GM18520 (cell line): Measurements from ENCODE around the gene TAF15.
A peak's percentile ranks its signal among the peaks of the same experiment; 100 is the strongest.

ENCODE experiments used
- ATAC-seq: cut with Tn5 transposase; IDR thresholded peaks from one replicate; pipeline ENCODE4 v1.9.1; 2021; ENCODE audit not compliant: unreplicated experiment

The TAF15 gene

DNA sequence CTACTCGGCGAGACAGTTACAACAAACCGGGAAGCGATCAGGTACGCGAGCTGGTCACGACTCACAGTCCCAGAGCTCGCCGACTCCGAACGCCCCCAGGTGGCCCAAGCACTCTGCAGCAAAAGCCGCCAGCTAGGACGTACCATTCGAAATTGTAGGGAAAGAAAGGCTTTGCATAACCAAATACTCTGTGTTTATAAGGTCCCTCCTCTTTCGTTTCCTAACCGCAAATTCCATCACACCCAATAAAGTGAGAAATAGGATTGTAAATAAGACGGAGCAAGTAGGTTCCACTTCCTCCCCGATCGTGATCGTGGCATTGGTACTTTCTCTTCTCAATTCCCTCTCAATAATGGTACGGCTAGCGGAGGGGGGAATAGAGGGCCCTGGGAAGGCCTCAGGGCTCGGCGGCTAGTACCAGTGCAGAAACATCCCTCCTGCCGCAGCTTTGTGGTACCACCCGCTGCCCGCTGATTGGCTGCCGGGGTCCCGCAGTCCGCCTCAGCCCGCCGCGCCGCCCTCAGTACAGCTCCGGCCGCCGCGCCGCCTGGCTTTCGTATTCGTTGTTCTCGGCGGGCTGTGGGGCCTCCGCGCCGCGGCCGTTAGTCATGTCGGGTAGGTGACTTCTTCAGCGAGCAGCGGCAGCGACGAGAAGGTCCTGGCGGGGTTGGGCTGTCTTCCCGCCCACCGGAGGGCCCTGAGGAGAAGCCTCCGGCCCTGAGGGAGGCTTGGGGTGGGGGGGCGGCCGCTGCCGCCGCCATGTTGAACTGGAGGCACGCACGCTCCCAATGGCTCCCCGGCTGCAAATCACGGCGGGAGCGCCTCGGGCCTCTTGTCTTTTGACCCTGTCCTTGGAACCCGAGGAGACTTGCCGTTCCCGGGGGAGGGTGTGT is at the start of gene TAF15:
TSS of gene TAF15 (plus strand) at position 523 of the 893 bp plus-strand sequence. CDS start at position 609, 86 bp downstream.
- peak; percentile 85 for ATAC-seq

DNA sequence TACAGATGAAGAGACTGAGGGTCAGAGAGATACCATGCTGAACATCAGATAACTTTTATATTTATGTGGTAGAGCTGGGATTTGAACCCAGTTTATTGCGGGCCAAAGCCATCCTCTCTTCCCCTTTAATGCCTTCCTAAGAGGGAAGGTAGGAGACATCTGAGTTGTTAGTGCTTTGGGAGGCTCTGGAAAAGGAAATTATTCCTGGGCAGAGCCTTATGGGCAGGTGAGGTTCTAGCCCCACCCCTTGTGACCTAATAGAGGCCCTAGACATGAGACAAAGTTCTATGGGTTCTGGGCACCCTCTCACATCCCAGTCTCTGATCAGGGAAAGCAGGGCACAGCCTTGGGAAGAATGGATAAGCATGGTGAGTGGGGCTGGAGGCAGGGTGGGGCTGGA is 48.7 kb upstream of the TAF15 start, which contains the start of gene C17orf50:
TSS of gene C17orf50 (plus strand) at position 301 of the 400 bp plus-strand sequence. CDS start at position 356, 55 bp downstream.
- no peak for ATAC-seq

DNA sequence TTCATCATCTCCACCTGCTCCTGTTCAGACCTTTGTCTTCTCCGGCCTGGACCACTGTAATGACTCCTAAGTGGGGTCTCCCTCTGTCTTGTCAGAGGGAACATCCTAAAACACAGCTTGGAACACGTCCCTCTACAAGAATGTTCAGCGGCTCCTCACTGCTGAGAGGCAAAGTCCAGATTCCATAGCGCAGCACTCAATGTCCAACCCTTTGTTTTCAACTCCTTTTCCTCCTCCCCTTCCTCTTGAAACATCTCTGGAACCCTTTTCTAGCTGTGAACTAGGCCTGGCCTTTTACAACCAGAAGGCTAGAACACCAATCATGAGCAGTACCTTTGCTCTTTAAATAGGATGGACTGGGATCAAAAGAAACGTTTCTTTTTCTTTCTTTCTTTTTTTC is 47.7 kb upstream of the TAF15 start:
- ATAC-seq, result no peak

DNA sequence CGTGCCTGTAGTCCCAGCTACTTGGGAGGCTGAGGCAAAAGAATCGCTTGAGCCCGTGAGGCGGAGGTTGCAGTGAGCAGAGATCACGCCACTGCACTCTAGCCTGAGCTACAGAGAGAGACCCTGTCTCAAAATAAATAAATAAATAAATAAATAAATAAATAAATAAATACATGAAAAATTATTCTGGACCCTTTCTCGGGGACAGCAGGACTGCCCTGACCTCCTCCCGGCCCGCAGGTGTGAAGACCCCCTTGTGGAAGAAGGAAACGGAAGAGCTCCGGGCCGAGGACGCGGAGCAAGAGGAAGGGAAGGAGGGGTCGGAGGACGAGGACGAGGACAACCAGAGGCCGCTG is 45.5 kb upstream of the TAF15 start:
- no peak for ATAC-seq

DNA sequence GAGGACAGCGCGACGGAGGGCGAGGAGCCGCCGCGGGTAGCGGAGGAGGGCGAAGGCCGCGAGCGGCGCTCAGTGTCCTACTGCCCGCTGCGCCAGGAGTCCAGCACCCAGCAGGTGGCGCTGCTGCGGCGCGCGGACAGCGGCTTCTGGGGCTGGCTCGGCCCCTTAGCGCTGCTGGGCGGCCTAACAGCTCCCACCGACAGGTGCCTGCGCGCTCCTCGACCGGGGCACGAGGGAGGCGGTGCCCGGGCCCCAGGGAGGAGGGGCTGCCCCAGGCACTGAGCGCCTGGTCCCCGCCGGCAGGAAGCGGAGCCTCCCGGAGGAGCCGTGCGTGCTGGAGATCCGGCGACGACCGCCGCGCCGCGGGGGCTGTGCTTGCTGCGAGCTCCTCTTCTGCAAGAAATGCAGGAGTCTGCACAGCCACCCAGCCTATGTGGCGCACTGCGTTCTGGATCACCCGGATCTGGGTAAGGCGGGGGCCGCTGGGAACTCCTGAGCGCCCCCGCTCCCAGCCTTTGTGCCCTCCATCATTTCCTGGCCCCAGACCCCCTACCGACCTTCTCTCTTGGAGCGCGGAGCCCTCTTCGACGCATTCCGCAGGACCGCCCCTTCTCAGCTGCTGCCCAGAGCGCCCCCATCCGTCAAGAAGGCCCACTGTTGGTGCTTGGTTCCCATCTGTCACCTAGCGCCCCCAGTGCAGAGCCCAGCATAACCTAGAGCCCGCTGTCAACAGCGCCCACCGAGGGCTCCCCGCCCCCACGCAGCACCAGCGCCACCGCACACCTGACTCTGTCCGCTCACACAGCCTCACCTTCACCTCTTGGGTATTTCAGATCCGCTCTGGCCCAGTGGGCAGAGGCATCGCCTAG is 44.9 kb upstream of the TAF15 start:
- ATAC-seq, result peak; percentile 75

DNA sequence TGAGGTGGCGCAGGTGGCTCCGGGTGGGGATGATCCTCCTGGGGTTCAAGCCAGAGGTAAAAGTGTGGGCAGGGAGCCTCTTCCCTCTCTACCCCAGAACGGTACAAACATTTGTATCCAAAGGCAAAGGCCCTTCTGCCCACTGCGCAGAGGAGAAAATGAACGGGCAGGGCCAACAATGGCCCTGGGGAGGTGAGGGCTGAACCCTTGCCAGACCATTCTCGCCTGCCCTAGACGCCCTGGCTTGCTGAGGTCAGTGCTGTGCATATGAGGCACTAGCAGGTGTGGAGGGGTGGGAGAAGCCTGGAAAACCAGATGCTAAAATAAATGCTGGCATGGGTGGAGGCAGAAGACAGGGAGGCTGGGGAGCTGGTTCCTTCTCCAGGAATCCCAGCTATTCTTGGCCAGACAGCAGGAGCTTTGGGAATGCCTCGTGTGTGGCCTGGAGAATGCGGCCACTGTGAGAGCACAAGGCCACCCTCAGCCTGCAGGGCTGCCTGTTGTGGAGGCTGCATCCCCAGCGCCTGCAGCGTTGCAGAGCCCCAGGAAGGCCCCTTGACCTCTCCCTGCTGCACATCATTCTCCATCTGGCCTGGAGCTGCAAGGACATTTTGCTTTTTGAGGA is 44.1 kb upstream of the TAF15 start:
- ATAC-seq, result no peak

DNA sequence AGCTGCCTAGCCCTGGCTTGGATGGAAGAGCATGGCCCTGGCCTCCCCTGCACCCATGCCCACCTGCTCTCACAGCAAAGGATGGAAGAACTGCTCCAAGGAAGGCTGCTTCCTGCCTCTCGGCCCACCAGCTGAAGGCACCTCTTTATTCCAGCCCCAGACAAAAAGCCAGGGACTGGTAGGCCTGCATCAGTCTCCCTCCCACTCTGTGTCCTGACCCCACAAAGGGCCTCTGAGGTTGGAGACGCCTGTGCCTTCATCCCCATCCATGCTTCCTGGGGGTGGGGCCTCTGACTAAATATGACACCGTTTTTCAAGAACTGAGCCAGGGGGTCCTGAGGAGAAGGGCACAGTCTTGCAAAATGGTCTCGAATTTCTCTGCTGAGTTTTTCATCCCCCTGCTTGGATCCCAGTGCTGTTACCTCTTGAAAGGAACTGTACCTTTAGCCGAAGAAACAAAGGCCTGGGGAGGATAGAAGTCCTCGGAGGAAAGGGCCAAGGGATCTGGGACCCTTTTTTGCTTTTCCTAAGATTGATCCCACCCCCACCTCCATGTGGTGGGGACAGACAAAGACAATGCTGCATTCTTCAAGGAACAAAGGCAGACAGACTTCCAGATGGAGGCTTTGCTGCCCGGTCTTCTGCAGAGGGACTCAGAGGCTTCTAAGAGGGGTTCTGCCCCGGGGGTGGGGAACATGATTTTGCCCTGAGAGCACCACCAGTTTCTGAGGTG is 43.4 kb upstream of the TAF15 start:
- no peak for ATAC-seq

DNA sequence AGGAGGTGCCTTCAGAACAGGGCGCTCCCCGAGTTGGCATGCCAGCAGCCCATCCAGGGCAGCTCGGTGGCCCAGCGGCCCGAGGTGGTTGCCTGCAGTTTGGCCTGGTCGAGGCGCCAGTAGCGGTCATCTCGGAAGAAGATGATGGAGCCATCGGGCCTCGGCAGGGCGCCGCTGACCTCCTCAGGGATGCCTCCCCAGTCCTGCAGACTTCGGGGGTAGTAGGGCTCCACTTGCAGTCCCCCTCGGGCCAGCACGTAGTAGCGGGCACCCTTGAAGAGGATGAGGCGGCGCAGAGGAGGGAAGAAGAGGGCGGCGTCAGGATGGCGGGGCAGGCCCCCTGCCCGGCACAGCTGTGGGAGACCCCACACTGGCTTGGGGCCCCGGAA is 42.8 kb upstream of the TAF15 start:
- ATAC-seq, result no peak

DNA sequence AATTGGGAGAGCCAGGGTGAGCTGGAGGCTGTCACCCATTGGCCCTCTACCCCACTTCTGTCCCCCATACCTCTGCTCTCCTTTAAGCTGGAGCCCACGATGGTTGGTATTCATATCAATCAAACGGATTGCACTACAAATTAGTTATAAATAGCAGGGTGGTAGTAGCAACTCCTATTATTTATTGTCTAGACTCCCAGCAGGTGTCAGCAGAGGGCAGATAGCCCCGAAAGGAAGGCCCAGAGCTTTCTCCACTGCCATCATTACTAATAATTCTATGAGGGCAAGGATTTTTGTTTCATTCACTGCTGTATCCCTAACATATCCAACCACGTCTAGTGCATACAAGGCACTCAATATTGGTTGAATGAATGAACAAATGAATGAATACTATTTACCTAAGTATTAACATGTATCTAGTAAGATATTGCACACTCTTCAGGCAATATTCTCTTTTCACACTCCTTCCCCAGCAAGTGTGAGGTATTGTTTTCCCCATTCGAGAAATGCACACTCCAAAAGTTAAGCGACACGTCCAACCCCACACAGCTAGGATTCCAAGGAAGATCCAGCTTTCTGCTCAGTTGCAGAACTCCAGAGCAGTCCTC is 42.3 kb upstream of the TAF15 start:
- no peak for ATAC-seq

DNA sequence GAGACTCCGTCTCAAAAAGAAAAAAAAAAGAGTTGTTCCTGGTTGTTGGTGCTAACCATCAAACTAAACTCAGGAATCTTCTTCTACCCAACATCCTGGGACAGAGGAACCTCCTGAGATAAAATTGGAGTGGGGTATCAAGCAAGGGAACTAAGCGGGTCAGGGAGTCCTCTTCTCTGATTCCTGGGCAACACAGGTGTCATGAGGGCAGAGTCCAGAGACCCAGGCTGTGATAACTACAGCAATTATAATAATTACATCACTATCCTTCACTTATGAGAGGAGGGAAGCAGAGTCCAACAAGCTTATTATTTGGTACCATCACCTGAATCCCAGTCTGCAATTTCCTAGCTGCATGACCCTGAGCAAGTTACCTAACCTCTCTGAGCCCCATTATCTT is 40.5 kb upstream of the TAF15 start:
- ATAC-seq, result no peak

DNA sequence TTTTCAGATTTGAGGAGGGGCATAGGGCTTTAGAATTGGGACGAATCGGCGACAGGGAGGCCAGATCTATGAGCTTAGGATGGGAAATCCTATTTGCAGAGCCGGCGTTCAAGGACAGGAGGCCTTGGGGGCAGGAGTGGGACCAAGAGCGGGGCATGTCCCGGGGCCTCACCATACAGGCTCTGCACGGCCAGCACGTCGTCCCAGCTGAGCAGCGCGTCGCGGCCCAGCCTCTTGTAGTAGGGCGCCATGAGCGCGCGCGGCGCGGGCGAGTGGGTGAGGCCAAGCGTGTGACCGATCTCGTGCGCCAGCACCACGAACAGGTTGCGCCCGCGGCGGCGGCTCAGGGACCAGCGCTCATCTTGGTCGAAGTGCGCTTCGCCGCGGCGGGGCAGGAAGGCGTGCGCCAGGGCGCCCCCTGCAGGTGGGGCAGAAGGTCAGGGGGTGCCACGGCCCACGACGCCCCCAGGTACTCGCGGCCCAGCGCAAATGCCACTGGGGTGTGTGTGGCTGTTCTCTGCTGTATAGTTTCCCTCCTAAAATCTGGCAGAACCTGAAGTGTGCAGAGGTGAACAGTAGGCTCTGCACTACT is 39.3 kb upstream of the TAF15 start:
- no peak for ATAC-seq

DNA sequence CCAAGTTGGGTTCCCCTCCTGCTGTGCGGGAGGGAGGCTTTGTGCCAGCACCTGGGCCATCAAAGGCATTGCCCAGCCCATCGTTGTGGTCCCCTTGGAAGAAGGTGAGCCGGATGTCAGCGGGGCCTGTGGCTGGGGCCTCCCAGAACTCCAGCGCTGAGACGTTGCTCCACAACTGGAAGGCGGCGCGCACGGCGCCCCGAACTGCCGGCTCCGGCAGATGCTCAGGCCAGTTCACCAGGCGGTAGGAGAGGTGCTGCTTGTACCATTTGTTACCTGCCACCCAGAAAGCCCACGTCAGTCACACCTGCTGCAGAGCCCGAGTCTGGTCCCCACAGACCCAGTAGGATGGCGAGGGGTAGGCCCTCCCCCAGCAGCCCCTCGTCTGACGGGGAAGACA is 36.2 kb upstream of the TAF15 start:
- ATAC-seq, result no peak

DNA sequence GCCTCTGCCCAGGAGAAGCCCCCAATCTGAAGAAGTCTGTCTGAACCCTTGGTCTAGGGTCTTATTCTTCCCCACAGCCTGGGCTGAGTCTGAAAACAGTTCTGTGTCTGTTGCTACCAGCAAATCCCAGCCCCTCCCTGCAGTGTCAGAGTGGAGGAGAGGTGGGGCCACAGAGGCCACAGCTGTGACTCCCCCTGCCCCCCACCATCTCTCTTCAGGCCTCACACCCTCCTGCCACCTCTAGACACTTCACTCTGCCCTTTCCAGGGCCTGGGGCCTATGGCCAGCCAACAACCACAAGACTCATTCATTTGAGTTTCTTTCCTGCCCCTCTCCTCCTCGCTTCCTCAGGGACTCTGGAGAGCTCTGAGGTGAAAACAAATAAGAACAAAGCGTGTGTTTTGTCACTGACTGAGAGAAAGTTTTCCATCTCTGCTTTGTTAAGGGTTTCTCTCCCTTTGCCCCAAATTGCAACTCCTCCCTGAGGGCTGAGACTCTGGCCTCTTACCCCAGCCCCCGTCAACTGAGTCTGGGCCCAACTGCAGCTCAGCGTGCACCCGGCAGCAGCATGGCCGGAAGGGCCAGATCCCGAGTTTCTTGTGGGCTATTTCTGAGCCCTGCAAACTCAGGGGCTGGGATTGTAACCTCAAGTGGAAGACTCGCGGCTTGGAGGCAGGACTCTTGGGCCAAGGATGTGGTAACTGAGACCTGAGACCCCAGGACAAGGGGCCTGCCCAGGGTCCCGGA is 35.4 kb upstream of the TAF15 start:
- no peak for ATAC-seq

DNA sequence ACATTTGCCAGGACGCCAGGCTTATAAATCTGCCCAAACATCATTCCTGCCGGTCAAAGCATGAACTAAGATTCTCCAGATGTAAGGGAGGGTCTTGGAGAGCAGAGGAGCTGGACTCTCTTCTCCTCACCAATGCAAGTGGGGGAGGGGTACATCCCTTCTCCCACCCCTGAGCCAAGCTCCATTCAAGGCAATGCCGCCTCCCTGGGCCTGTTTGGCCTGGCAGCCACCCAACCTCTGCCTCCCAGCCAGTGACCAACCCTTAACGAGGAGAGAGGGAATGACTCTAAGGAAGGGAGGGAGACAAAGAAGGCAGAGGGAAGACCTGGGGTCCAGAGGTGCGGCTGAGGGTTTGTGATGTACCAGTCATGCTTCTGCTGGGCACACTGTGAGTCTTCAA is 34.8 kb upstream of the TAF15 start:
- no peak for ATAC-seq

DNA sequence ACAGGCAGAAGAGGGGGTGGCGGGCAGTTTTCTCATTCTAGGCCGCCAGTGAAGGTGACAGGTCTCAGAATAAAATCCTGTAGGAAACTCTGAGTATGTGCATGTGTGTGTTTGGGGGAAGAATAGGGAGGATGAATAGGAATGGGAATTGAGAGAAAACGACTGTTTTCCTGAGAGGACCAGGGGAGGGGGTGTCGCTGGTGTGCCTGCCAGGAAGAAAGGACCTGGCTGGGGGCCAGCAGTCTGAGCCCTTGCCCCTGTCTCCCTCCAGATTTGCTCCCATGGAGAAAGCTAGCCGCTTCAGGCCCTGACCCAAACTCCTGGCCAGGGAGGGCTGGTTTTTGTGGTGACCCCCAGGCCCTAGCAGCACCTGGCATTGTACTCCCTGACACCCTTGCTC is 34.2 kb upstream of the TAF15 start:
- no peak for ATAC-seq

DNA sequence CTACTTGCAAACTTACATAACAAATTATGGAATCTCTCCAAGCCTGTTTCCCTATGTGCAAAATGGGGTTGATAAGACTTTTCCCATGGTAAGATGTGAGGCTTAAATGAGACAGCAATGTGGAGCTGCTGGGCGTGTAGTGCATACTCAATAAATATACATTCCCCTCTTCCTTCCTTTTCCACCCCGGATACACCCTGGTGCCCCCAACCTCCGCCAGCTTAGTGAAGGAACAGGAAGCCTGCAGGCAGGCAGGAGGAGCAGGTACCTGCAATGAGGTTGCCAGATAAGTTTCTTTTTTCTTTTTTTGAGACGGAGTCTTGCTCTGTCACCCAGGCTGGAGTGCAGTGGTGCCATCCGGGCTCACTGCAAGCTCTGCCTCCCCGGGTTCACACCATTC is 33.7 kb upstream of the TAF15 start:
- no peak for ATAC-seq

DNA sequence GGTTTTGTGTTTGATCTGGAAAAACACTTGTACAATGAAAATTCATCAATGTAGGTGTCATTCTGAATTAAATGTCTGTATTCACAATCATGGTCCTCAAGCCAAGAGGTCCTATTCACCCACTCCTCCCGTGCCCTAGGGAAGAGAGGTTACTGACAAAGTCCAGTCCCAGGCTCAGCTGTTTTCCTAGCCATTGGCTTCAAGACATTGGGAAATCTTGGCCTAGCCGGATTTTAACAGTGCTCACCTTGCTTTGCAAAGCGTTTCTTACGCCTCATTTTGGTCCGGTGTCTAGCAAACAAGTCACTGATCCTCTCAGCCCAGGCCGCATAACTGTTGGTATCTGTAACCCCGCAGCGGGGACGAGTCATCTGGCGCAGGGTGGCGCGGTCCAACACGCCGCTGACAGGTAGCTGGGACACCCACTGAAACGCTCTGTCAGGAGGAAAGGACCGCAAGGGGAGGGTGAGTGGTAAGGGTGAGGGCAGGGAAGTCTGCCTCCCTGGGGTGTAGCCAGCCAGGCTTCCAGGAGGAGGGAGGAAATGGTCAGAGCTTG is 30.6 kb upstream of the TAF15 start:
- ATAC-seq, result no peak

DNA sequence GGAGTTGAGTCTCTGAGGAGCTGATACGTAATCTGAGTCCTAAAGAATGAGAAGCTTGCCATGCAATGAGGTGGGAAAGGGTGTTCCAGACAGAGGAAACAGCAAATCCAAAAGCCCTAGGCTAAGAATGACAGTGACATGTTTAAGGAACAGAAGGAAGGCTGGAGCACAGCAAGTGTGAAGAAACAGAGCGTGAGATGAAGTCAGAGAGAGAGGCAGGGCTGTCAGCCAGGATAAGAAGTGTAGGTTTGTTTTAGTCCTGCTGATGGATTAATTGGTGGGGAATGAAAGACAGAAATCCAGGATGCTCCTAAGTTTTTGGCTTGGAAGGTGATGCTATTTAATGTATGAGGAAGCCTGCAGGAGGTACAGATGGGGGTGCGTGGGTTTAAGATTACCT is 28.3 kb upstream of the TAF15 start:
- ATAC-seq, result no peak

DNA sequence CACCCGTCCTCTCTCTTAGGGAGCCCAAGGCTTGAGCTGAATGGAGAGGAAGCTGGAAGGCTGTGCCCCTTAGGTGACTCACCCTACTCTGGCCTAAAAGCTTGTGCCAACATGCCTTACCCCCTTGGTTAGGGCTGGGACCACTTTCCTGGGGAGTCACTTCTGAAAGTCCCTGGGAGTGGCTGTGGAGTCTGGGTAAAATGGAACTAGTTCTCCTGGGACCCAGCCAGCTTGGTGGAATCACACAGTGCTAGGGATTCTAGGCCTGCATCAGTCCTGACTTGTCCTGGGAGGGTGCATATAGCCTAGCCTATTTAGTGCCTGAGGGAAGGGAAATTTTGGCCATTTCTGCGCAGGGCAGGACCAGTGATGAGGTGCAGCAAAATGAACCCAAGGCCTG is 24.4 kb upstream of the TAF15 start:
- no peak for ATAC-seq
